Measurements from ENCODE around the gene SULT1A3.
"Not testable (repeated sequence)": the region's sequence is repeated elsewhere in the genome, so short reads cannot be mapped to it uniquely, and the experiment has no call there.

Gene SULT1A3

DNA sequence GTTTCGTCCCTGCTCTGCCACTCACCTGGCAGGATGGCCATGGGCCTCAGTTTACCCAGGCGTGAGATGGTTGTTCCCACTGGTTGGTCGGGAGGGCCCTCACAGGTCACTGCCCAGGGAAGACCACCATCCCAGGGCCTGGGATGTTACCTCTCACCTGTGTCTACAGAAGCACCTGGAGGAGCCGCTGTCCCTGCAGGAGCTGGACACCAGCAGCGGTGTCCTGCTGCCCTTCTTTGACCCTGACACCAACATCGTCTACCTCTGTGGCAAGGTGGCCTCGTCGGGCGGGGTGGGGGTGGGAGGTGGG is 11.5 kb upstream of the SULT1A3 start:
- DNase-seq, result no peak

DNA sequence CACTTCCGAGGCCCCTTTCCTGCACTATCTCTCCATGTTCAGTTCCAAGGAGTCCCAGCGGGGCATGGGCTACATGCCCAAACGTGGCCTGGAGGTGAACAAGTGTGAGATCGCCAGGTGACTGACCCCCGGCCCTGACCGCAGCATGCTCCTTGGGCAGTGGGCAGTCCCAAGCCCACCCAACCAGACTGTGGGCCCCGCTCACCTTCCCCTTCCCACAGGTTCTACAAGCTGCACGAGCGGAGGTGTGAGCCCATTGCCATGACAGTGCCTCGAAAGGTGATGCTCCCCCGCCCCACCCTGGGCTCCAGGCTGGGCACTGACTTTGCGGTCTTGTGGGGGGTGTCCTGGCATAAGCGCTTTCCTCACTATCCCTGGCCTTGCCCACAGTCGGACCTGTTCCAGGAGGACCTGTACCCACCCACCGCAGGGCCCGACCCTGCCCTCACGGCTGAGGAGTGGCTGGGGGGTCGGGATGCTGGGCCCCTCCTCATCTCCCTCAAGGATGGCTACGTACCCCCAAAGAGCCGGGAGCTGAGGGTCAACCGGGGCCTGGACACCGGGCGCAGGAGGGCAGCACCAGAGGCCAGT is 11.0 kb upstream of the SULT1A3 start:
- DNase-seq, result no peak

DNA sequence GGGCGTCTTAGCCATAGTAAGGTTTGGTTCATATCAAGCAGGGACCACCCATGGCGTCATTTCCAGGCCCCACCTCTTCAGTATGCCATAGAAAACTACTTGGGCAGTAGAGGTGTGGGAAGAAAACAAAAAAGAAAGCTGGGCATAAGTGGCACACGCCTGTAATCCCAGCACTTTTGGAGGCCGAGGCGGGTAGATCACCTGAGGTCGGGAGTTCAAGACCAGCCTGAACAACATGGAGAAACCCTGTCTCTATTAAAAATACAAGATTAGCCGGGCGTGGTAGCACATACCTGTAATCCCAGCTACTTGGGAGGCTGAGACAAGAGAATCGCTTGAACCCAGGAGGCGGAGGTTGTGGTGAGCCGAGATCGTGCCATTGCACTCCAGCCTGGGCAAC is 7.9 kb upstream of the SULT1A3 start:
- not testable (repeated sequence) for DNase-seq

DNA sequence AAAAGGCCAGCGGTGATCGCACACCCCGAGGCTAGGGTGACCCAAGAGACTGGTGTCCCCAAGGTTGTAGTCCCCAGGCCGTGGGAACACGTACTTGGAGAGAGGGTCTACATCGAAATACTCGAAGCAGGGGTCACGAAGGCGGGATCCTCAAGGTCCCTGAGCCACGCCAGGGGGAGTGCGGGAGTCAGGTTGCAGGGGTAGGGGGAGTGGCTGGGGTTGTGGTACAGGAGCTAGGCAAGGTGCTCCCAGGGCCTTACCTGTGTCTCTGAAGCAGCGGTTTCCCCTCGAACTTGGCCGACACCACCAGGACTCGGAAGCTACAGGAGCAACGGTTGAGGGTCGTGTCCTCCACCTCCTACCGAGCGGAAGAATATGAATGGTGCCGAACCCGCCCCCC is 6.0 kb upstream of the SULT1A3 start:
- DNase-seq, result not testable (repeated sequence)

DNA sequence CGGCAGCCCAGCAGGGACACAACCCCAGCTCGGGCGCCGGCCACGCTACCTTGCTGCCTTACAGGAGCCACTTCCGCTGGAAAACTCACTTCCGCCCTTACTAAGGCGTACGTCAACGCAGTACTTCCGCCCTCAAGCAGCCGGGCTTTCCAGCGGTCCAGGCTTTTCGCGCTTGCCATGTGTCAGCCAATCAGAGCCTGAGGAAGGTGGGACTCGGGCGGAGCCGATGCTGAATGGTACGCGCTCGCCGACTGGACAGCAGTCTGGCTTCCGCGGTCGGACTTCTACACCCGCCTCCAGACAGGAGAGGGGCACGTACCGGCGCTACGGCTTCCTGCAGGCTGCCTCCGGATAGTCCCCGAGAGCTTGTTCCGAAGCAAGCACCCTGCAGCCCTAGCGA is 5.4 kb upstream of the SULT1A3 start, which contains the start of the genes BOLA2B and SLX1A:
Gene BOLA2B (minus strand): TSS at position 52 of the 400 bp plus-strand sequence. CDS start 71 bp downstream, outside the sequence.
Gene SLX1A (plus strand): TSS at position 261 of the 400 bp plus-strand sequence. CDS start 210 bp downstream, outside the sequence.
- not testable (repeated sequence) for DNase-seq

DNA sequence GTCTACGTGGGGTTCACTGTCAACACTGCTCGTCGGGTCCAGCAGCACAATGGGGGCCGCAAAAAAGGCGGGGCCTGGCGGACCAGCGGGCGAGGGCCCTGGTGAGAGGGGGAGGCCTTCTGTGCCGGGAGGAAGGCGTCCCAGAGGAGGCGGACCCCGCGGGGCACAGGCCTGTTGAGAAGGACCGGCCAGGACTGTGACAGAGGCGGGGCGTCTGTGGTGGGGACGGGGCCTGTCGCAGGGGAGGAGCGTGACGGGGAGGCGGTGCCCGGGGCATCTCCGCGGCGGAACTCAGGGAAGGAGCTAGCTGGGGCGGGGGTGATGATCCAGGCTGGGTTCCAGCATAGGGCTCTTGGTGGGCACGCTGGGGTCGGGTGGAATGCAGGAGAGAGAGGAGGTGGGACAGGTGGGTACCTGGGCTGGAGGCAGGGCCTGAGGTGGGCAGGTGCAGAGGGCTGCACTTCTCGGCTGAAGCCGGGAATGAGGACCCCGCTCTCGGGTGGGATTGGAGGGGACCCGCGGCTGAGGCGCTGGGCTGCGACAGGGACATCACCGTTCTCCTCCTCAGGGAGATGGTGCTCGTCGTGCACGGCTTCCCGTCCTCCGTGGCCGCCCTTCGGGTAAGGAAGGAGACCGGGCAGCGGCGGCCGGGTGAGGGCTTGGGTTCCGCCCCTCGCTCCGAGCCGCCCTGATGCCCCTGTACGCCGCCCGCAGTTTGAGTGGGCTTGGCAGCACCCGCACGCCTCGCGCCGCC is 4.7 kb upstream of the SULT1A3 start:
- not testable (repeated sequence) for DNase-seq

DNA sequence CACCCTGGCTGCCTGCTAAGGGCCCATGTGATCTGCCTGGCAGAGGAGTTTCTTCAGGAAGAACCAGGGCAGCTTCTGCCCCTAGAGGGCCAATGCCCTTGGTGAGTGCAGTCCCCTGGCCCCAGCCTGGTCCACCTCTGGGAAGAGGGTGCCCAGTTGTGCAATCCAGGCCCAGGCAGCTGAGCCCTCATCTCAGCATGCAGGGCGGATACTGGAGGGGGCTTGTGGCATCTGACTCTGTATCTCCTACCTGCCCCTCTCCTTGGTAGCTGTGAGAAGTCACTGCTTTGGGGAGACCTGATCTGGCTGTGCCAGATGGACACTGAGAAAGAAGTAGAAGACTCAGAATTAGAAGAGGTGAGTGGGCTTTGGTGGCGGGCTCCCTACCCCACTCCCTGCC is 2.1 kb upstream of the SULT1A3 start:
- DNase-seq, result not testable (repeated sequence)

DNA sequence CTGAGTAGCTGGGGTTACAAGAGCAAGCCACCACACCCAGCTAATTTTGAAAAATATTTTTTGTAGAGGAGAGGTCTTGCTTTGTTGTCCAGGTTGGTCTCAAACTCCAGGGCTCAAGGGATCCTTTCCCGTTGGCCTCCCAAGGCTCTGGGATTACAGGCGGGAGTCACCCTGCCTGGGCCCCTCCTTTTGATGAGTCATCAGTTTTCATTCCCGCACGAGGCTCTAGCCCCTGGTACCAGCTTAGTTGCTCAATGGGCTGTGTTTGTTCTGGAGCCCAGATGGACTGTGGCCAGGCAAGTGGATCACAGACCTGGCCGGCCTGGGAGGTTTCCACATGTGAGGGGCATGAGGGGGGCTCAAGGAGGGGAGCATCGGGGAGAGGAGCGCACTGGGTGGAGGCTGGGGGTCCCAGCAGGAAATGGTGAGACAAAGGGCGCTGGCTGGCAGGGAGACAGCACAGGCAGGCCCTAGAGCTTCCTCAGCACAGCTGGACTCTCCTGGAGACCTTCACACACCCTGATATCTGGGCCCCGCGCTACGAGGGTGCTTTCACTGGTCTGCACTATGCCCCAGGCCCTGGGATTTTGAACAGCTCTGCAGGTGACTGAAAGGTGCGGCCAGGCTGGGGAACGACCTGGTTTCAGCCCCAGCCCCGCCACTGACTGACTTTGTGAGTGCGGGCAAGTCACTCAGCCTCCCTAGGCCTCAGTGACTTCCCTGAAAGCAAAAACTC is 721 bp downstream of the SULT1A3 start:
- DNase-seq, result not testable (repeated sequence)

DNA sequence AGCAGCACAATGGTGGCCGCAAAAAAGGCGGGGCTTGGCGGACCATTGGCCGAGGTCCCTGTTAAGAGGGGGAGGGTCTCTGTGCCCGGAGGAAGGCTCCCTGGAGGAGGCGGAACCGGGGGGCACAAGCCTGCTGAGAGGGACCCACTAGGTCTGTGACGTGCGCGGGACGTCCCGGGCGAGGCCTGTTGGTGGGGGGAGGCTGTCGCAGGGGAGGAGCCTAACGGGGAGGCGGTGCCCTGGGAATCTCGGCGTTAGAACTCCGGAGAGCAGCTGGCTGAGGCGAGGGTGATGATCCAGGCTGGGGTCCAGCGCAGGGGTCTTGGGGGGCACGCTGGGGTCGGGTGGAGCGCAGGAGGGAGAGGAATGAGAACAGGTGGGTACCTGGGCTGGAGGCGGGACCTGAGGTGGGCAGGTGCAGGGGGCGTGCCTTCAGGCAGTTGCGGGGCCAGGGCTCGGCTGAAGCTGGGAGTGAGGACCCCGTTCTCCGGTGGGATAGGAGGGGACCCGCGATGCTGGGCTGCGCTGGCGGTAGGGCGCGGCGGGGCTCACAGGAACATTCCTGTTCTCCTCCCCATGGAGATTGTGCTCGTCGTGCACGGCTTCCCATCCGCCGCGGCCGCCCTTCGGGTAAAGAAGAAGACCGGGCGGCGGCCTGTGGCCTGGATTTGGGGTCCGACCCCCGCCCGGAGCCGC is 6.6 kb downstream of the SULT1A3 start:
- not testable (repeated sequence) for DNase-seq

DNA sequence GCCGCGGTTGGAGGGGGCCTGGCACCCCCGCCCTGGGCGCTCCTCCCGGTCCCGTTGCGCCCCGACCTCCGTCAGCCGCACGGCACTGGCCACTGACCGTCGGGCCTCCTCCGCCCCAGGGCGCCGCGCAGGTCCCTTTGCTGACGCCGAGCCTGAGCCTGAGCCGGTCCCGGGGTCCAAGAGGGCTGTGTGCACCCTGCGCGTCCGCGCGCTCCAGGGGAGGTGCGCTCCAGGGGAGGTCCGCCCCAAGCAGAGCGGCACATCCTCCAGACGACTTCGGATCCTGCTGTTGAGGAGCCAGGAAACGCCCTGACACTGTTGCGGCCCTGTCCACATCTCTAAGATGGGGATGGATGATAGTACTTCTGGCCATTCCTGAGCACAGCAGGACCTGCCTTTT is 7.2 kb downstream of the SULT1A3 start:
- not testable (repeated sequence) for DNase-seq

DNA sequence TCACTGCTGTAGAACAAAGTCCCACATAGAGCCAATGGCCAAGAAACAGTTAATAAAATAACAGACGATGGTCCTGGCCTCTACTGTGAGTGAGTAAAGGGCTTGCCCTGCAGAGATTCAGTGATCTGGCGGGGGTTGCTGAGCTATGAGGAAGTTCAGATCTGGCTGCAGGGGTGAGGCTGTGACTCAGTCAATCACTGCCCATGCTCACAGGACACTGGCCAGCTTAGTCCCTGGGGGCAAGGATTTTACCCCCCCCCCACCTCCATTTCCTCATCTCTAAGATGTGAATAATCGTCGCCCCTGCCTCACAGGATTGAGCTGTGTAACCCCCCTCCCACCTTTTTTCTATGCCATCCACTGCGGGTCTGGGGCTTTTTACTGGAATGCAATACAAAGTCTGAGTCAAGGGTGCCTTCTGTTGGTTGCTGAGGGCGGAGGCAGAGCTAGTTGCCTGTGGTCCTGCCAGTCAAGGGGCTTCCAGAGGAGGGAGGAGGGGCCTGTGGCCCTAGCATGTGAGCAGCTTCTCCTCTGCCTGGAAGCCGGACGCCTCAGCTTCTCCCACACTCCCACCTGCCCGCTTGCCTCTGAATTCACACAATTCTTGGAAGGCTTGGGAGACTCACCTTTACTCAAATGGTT is 8.1 kb downstream of the SULT1A3 start:
- DNase-seq, result not testable (repeated sequence)

DNA sequence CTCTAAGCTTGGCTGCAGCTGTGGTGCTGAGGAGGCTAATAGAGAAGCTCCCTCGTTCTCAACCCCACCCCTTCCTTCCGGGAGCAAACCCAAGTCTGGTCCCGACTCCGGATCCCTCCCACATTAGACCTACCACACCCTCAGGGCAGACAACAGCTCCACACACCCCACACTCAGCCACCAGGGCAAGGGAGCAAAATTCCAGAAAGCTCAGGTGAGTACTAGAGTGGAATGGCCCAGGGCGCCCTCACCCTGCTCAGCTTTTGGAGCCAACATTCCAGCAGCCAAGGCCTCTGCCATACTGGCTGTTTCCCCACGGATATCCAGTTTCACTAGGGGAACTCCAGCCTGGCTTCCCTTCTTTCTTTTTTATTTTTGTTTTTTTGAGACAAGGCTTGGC is 10.0 kb downstream of the SULT1A3 start:
- peak; percentile 10 for DNase-seq

DNA sequence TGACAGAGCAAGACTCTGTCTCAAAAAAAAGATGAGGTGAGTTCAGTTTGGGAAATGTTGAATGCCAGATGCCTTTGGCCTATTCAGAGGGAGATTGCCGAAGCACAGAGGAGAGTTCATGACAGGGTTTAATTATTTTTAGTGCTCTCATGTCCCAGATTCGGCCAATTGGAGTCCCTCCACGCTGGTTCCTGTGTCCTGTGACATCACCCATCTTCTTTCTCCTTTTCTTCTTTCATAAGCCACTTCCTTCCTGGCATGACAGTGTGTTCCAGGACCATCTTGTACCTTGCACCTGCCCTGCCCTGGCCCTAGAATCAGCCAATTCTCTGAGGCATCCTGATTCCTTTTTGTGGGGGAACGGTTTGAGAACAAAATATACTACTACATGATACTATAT is 12.4 kb downstream of the SULT1A3 start:
- not testable (repeated sequence) for DNase-seq

DNA sequence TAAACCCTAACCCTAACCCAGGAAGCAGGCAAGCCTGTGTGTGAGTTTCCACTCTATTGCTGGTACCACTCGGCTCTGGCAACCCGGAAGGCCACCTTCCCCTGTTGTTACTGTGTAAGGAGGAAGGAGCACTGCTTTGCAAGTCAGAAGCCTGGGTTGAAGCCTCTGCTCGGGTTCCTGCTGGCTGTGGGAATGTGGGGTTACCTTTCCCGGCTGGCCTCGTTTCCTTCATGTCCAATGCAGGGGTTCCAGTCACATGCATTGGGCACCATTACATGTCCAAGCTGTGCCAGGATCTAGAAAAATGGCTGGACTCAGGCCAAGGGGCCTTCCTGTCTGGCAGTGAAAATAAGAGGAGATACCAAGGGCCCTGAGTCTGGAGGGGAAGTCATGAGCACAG is 18.0 kb downstream of the SULT1A3 start:
- not testable (repeated sequence) for DNase-seq

DNA sequence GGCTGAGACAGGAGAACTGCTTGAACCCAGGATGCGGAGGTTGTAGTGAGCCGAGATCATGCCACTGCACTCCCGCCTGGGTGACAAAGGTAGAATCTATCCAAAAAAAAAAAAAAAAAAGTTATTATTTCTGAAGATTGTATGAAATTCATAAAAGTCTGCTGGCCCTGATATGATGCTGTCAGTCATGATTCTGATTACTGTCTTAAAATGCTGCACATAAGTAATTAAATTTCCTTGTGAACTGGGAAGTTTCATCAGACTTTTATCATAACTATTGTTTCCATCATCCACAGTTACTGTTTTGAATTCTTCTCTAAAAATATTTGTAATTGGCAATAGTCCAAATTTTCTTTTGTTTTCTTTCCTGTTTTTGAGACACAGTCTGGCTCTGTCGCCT is 49.3 kb downstream of the SULT1A3 start, which contains the start of gene NPIPB13:
Gene NPIPB13 (minus strand): TSS at position 101 of the 400 bp plus-strand sequence. CDS start 2,906 bp downstream, outside the sequence.
- DNase-seq, result not testable (repeated sequence)
